22Rv1 (cell line): Measurements from ENCODE around the gene FATE1.

Experiments
- CTCF ChIP-seq: fragments of 450-650 bp; IDR thresholded peaks from 2 replicates; pipeline ENCODE4 v1.5.1; 2017; ENCODE audit warnings: mild to moderate bottlenecking
- ZFX ChIP-seq: fragments of 450-650 bp; IDR thresholded peaks from 2 replicates; pipeline ENCODE4 v1.6.1; 2017; ENCODE audit warnings: antibody characterized with exemption, borderline replicate concordance

GRCh38 chrX:151752847-151753246 lies 37.0 kb downstream of the FATE1 start:
- TF ChIP-seq CTCF = no peak
- no peak for TF ChIP-seq ZFX
